GM12878 (cell line): Measurements from ENCODE around the gene ANKRD44. TPM values are rescaled to one million over a fixed set of nuclear protein-coding genes. Genes with fewer than 3 reads are reported as not detected.
A peak's percentile ranks its signal among the peaks of the same experiment; 100 is the strongest.

Experiments
- ATAC-seq: fragments of 200-7000 bp; cut with Tn5 transposase; 3 replicates; pipeline ENCODE4 v1.9.1; 2020; ENCODE audit warnings: mild to moderate bottlenecking, moderate library complexity
- BruUV-seq: library from RNA; stranded (reverse); fragments of 400-500 nt; replicated peaks from 2 replicates; lab custom pipeline; 2021; lab: Mats Ljungman, UMichigan
- CTCF ChIA-PET: fragments of 300-600 bp; sonication (Branson Sonifier 250); formaldehyde crosslinking; extraction: SDS; loops from one replicate; lab custom pipeline; 2021; ENCODE audit warnings: inconsistent platforms; lab: Yijun Ruan, JAX
- POLR2A ChIA-PET: fragments of 350-600 bp; formaldehyde crosslinking; extraction: SDS; loops from one replicate; lab custom pipeline; 2021; ENCODE audit warnings: inconsistent platforms; lab: Charles Lee
- RAD21 ChIA-PET: fragments of 300-600 bp; sonication (Branson Sonifier 250); formaldehyde crosslinking; loops from one replicate; lab custom pipeline; 2023; ENCODE audit warnings: antibody characterized with exemption; ENCODE audit not compliant: unreplicated experiment; lab: Charles Lee
- SMC1A ChIA-PET: fragments of 300-600 bp; sonication (Branson Sonifier 250); formaldehyde crosslinking; loops from one replicate; lab custom pipeline; 2023; ENCODE audit not compliant: unreplicated experiment, uncharacterized antibody; lab: Charles Lee
- DNase-seq: peaks from one replicate; pipeline ENCODE4 v3.0.0-alpha.2; 2011; ENCODE audit warnings: low read depth, low spot score
- FAIRE-seq: peaks from 3 replicates; lab custom pipeline; 2011; peaks lifted over from hg19 to GRCh38; lab: Jason Lieb, UNC
- H2AFZ ChIP-seq: 2 replicates; pipeline ENCODE4 v1.6.0; 2011; ENCODE audit warnings: low read depth, low read length, control low read depth; ENCODE audit not compliant: control insufficient read depth
- H3K27ac ChIP-seq: 2 replicates; pipeline ENCODE4 v1.5.1; 2011; ENCODE audit warnings: control low read depth; ENCODE audit not compliant: control insufficient read depth, insufficient read depth
- H3K27me3 ChIP-seq, 2 experiments: replicated peaks in 1 of 2; 2 replicates each; pipeline versions ENCODE4 v1.6.0 to v1.6.1; 2011; ENCODE audit warnings: low read length in 1 of 2; ENCODE audit not compliant: control insufficient read depth in 2 of 2, insufficient read depth in 2 of 2
- H3K36me3 ChIP-seq, 2 experiments: 2 replicates each; pipeline ENCODE4 v1.5.1; 2011; ENCODE audit warnings: low read length in 1 of 2; ENCODE audit not compliant: control insufficient read depth in 2 of 2, insufficient read depth in 2 of 2
- H3K4me1 ChIP-seq: 2 replicates; pipeline ENCODE4 v1.6.1; 2011; ENCODE audit warnings: mild to moderate bottlenecking, low read length, moderate library complexity, mixed read lengths; ENCODE audit not compliant: control insufficient read depth, insufficient read depth
- H3K4me2 ChIP-seq: 2 replicates; pipeline ENCODE4 v1.6.0; 2011; ENCODE audit warnings: control low read depth; ENCODE audit not compliant: control insufficient read depth, insufficient read depth
- H3K4me3 ChIP-seq: fragments of 200-600 bp; sonication (generic); 2 replicates; pipeline ENCODE4 v1.5.1; 2016
- H3K79me2 ChIP-seq: 2 replicates; pipeline ENCODE4 v1.6.0; 2011; ENCODE audit warnings: low read length; ENCODE audit not compliant: control insufficient read depth, insufficient read depth
- H3K9ac ChIP-seq: 2 replicates; pipeline ENCODE4 v1.8.0; 2011; ENCODE audit warnings: low read length, control low read depth, mixed read lengths; ENCODE audit not compliant: control insufficient read depth, insufficient read depth
- H3K9me3 ChIP-seq: replicated peaks from 3 replicates; pipeline ENCODE4 v1.5.1; 2011; ENCODE audit warnings: mild to moderate bottlenecking, low read length; ENCODE audit not compliant: control insufficient read depth, insufficient read depth
- H4K20me1 ChIP-seq: 2 replicates; pipeline ENCODE4 v1.6.0; 2011; ENCODE audit not compliant: control insufficient read depth, insufficient read depth
- EZH2 ChIP-seq: IDR thresholded peaks from 2 replicates; pipeline ENCODE4 v1.6.1; 2012; ENCODE audit warnings: low read depth, mild to moderate bottlenecking, control low read depth, inconsistent platforms, low read length, borderline replicate concordance; ENCODE audit not compliant: control insufficient read depth
- FOXM1 ChIP-seq: IDR thresholded peaks from 2 replicates; pipeline ENCODE4 v1.6.1; 2012; ENCODE audit warnings: low read depth, mild to moderate bottlenecking, inconsistent platforms, low read length, moderate library complexity
- IKZF2 ChIP-seq, 2 experiments: fragments of 450-650 bp; IDR thresholded peaks; 2 replicates each; pipeline ENCODE4 v1.6.1; 2017; ENCODE audit warnings: mild to moderate bottlenecking in 2 of 2, moderate library complexity in 2 of 2
- NBN ChIP-seq: fragments of 450-650 bp; IDR thresholded peaks from 2 replicates; pipeline ENCODE4 v1.6.1; 2016
- RAD51 ChIP-seq: fragments of 450-650 bp; IDR thresholded peaks from 2 replicates; pipeline ENCODE4 v1.6.1; 2016; ENCODE audit warnings: moderate library complexity, mild to moderate bottlenecking, inconsistent platforms
- STAT1 ChIP-seq: fragments of 450-650 bp; conservative IDR thresholded peaks from 2 replicates; pipeline ENCODE4 v1.6.1; 2014; ENCODE audit warnings: antibody characterized with exemption, mild to moderate bottlenecking
- TARDBP ChIP-seq: IDR thresholded peaks from 2 replicates; pipeline ENCODE4 v1.6.1; 2016; ENCODE audit warnings: borderline replicate concordance
- TCF12 ChIP-seq: IDR thresholded peaks from 2 replicates; pipeline ENCODE4 v1.6.1; 2011; ENCODE audit warnings: low read depth, mild to moderate bottlenecking, low read length
- whole genome bisulfite sequencing: methylation state at CpG from one replicate; pipeline ENCODE4 v1.1.6; 2016; ENCODE audit warnings: low lambda C conversion rate; ENCODE audit not compliant: insufficient replicate concordance, insufficient coverage; ENCODE audit errors: missing lambda C conversion rate; 5-methylcytosine and 5-hydroxymethylcytosine counted together
- in situ Hi-C: fragments of 300-500 bp; cut with MboI; formaldehyde crosslinking; loops from 9 replicates; pipeline ENCODE4 v1.14.3; 2018; ENCODE audit warnings: mixed read lengths
- intact Hi-C: fragments of 100-400 bp; cut with micrococcal nuclease; formaldehyde crosslinking; loops from one replicate; pipeline ENCODE4 v1.14.2; 2022; ENCODE audit not compliant: unreplicated experiment
- polyA plus RNA-seq, 11 experiments: library from polyadenylated mRNA; depleted of rRNA in 4 of 11; unstranded in 6 of 11; stranded (reverse) in 5 of 11; fragments of >200 nt; fragmentation: Nextera tagmentation in 4 of 11; fragmentation: Illumina TruSeq in 1 of 11; extraction: Ambion mirVana in 4 of 11; extraction: Trizol in 1 of 11; gene quantifications; 1 replicate in 1 of 11; 2 replicates in 10 of 11; pipeline versions ENCODE4 v1.2.1 to v1.2.3, GENCODE V29; 2011 to 2016; ENCODE audit warnings: inconsistent platforms in 2 of 11, missing spikeins in 2 of 11, low read depth in 1 of 11
- total RNA-seq, 4 experiments: library from RNA; depleted of rRNA in 3 of 4; stranded (reverse); fragments of >200 nt in 3 of 4; fragmentation: Illumina TruSeq in 1 of 4; extraction: Trizol in 1 of 4; gene quantifications; 2 replicates each; pipeline versions ENCODE4 v1.2.1 to v1.2.3, GENCODE V29; 2013 to 2021

Gene ANKRD44
- total and polyA plus RNA-seq, 10 of the 15 experiments (the other 5 are each of a cell fraction or from before 2014, with no cell fraction given), result 19.1 to 99.1 (median 59.6) TPM

DNA sequence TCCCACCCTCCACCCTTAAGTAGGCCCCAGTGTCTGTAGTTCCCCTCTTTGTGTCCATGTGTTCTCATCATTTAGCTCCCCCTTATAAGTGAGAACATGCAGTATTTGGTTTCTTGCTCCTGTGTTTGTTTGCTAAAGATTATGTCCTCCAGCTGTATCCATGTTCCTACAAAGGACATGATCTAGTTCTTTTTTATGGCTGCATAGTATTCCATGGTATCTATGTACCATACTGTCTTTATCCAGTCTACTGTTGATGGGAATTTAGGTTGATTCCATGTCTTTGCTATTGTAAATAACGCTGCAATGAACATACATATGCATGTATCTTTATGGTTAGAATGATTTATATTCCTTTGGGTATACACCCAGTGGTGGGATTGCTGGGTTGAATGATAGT is 233.9 kb downstream of the ANKRD44 start:
- DNase-seq (no peak), ATAC-seq (no peak), FAIRE-seq (no peak)
- Histone ChIP-seq H3K4me1 (peaks cover 3% of the 10 kb centered on the region; the same call in 1 of the 2 replicates), H3K27me3 (no peaks in the 10 kb centered on the region), H3K9ac (no peak overlapping the region), H3K4me3 (no peak overlapping the region), H3K36me3 (peaks cover 5 to 23% of the 10 kb centered on the region in 2 experiments), H3K27ac (no peak overlapping the region), H2AFZ (no peak overlapping the region), H3K4me2 (no peak overlapping the region), H3K9me3 (no peaks in the 10 kb centered on the region; the same call in 2 of the 3 replicates), H4K20me1 (no peaks in the 10 kb centered on the region), H3K79me2 (no peaks in the 10 kb centered on the region)
- 54% methylated on average over 1 of the region's 1 CpG for WGBS
- POLR2A ChIA-PET, result no interaction called here
- CTCF ChIA-PET, result interaction anchor here (0.6 to 1.6 kb wide), 8 partner anchors 14 to 126 kb away, joined by 3 to 5 read pairs (median 4); no protein-coding TSS in a partner anchor
- BruUV-seq, result TSS peak; percentile 37
- no peak for TF ChIP-seq FOXM1
- TF ChIP-seq STAT1, result no peak
- TF ChIP-seq NBN, result no peak
- no peak for TF ChIP-seq IKZF2 (IDR thresholded peaks at IDR 0.05)
- TF ChIP-seq RAD51, result no peak
- no peak for TF ChIP-seq TARDBP
- TF ChIP-seq TCF12, result no peak
- no peak for TF ChIP-seq EZH2
- in situ Hi-C loops, result no loop called here
- intact Hi-C loops, result no loop called here
- RAD21 ChIA-PET, result interaction anchor here (1.2 to 1.3 kb wide), 4 partner anchors 37 to 302 kb away, joined by 3 to 6 read pairs (median 4); no protein-coding TSS in a partner anchor
- SMC1A ChIA-PET, result interaction anchor here (1.3 to 1.8 kb wide), 2 partner anchors 8 to 92 kb away, joined by 4 to 8 read pairs; no protein-coding TSS in a partner anchor
